PC-3 (cell line): ENCODE results near the gene CCNE1. TPM values are rescaled to one million over a fixed set of nuclear protein-coding genes. Genes with fewer than 3 reads are reported as not detected.

ENCODE experiments used
- ATAC-seq: fragments of 200-7000 bp; cut with Tn5 transposase; 2 replicates; pipeline ENCODE4 v1.9.1; 2020; ENCODE audit warnings: mild to moderate bottlenecking, moderate library complexity
- BruUV-seq: library from RNA; stranded (reverse); fragments of 400-500 nt; replicated peaks from 2 replicates; lab custom pipeline; 2021; lab: Mats Ljungman, UMichigan
- CTCF ChIA-PET: fragments of 300-600 bp; sonication (Branson Sonifier 250); formaldehyde crosslinking; loops from one replicate; lab custom pipeline; 2022; ENCODE audit warnings: antibody characterized with exemption; lab: Charles Lee
- POLR2A ChIA-PET: fragments of 300-600 bp; sonication (Branson Sonifier 250); formaldehyde crosslinking; loops from one replicate; lab custom pipeline; 2022; ENCODE audit warnings: antibody characterized with exemption; ENCODE audit not compliant: unreplicated experiment; lab: Charles Lee
- DNase-seq: peaks from one replicate; pipeline ENCODE4 v3.0.0-alpha.2; 2015
- H2AFZ ChIP-seq: fragments of 300-600 bp; sonication (generic); 2 replicates; pipeline ENCODE4 v1.6.0; 2016; ENCODE audit warnings: antibody characterized with exemption, low read length
- H3F3A ChIP-seq: fragments of 300-600 bp; sonication (generic); one replicate; pipeline ENCODE4 v1.6.0; 2017; ENCODE audit warnings: antibody characterized with exemption, low read length, control low read depth, mild to moderate bottlenecking; ENCODE audit not compliant: unreplicated experiment
- H3K27ac ChIP-seq: fragments of 300-600 bp; sonication (generic); 2 replicates; pipeline ENCODE4 v1.5.1; 2016; ENCODE audit warnings: mild to moderate bottlenecking, low read length
- H3K27me3 ChIP-seq: fragments of 300-600 bp; sonication (generic); 2 replicates; pipeline ENCODE4 v1.6.1; 2016; ENCODE audit warnings: low read length, mixed read lengths
- H3K36me3 ChIP-seq: fragments of 300-600 bp; sonication (generic); 2 replicates; pipeline ENCODE4 v1.6.1; 2016; ENCODE audit warnings: low read depth, mixed run types, low read length, mixed read lengths
- H3K4me1 ChIP-seq: fragments of 300-600 bp; sonication (generic); 2 replicates; pipeline ENCODE4 v1.5.1; 2016; ENCODE audit warnings: low read length; ENCODE audit not compliant: insufficient read depth
- H3K4me2 ChIP-seq: fragments of 300-600 bp; sonication (generic); 2 replicates; pipeline ENCODE4 v1.6.0; 2016; ENCODE audit warnings: low read length
- H3K4me3 ChIP-seq: fragments of 300-600 bp; sonication (generic); 2 replicates; pipeline ENCODE4 v1.5.1; 2016; ENCODE audit warnings: mild to moderate bottlenecking, low read length, mixed read lengths
- H3K79me2 ChIP-seq: fragments of 300-600 bp; sonication (generic); 2 replicates; pipeline ENCODE4 v1.6.1; 2017; ENCODE audit warnings: low read length, mixed read lengths
- H3K9ac ChIP-seq: fragments of 300-600 bp; sonication (generic); 2 replicates; pipeline ENCODE4 v1.6.0; 2016; ENCODE audit warnings: mild to moderate bottlenecking, low read length
- H3K9me2 ChIP-seq: fragments of 300-600 bp; sonication (generic); replicated peaks from 2 replicates; pipeline ENCODE4 v1.6.1; 2016; ENCODE audit warnings: mixed run types, low read length, mixed read lengths
- H3K9me3 ChIP-seq: fragments of 300-600 bp; sonication (generic); 2 replicates; pipeline ENCODE4 v1.6.1; 2016; ENCODE audit warnings: low read length, mixed read lengths
- H4K20me1 ChIP-seq: fragments of 300-600 bp; sonication (generic); 2 replicates; pipeline ENCODE4 v1.6.1; 2016; ENCODE audit warnings: low read length, mixed read lengths
- CTCF ChIP-seq: fragments of 300-600 bp; sonication (generic); conservative IDR thresholded peaks from 2 replicates; pipeline ENCODE4 v1.5.1; 2017; ENCODE audit warnings: antibody characterized with exemption, low read depth, mild to moderate bottlenecking, low read length
- EZH2 ChIP-seq: fragments of 300-600 bp; sonication (generic); IDR thresholded peaks from one replicate; pipeline ENCODE4 v1.6.1; 2017; ENCODE audit warnings: antibody characterized with exemption, mild to moderate bottlenecking, low read length; ENCODE audit not compliant: unreplicated experiment
- EZH2phosphoT487 ChIP-seq: fragments of 300-600 bp; sonication (generic); IDR thresholded peaks from 2 replicates; pipeline ENCODE4 v1.6.1; 2018; ENCODE audit warnings: mild to moderate bottlenecking, antibody characterized with exemption, low read length, borderline replicate concordance
- intact Hi-C: fragments of 100-400 bp; cut with micrococcal nuclease; formaldehyde crosslinking; loops from 2 replicates; pipeline ENCODE4 v1.9.0; 2023
- total RNA-seq: library from RNA; depleted of rRNA; stranded (reverse); fragments of >200 nt; gene quantifications from 2 replicates; pipeline ENCODE4 v1.2.3, GENCODE V29; 2014

The CCNE1 gene
- total RNA-seq, 1 experiment from 2014 or later: 10.9 TPM

DNA sequence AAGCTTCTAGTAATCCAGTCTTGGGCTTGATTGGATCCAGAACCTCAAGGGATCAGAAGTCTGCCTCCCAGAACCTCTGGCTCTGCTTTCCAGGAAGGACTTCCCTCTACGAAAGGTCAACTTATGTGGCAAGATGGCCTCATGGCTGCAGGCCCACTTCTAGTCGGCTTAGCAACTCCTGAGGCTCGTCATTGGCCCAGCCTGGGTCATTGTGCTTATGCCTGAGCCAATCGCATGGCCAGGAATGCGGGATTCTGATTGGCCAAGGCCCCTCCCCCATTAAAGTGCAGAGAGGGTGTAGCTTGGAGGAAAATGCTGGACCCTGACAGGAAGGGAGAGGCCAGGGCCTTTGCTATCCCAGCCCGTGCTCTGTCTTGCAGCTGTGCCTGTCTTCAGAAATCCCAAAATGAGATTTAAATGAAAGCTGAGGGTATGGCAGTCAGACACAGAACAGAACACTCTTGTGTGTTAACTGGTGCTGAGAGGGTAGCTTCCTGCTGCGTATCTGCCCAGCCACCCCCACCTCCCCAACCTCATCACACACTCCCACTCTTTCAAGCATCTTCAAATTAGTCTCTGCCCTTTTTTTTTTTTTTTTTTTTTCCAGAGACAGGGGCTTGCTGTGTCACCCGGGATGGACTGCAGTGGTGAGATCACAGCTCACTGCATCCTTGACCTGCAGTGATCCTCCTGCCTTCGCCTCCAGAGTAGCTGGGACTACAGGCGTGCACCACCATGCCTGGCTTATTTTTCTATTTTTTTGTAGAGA lies 5.5 kb upstream of the CCNE1 start:
- Histone ChIP-seq H2AFZ (no peak overlapping the region), H3K27ac (no peak overlapping the region), H3K36me3 (no peaks in the 10 kb centered on the region), H3K4me3 (no peak overlapping the region), H4K20me1 (no peaks in the 10 kb centered on the region), H3K79me2 (no peaks in the 10 kb centered on the region), H3K9me3 (no peaks in the 10 kb centered on the region), H3K4me1 (peaks cover 5% of the 10 kb centered on the region; the same call in 1 of the 2 replicates), H3K9me2 (no peaks in the 10 kb centered on the region), H3K9ac (no peak overlapping the region), H3K27me3 (no peaks in the 10 kb centered on the region), H3K4me2 (no peak overlapping the region), H3F3A (no peaks in the 10 kb centered on the region)
- no peak for TF ChIP-seq CTCF
- TF ChIP-seq EZH2phosphoT487: no peak
- TF ChIP-seq EZH2: no peak
- intact Hi-C loops: no loop called here
- ATAC-seq: no peak
- ChIA-PET CTCF (no interaction called here), POLR2A (interaction anchor here (0.6 kb wide), 1 partner anchor 90 kb away, joined by 3 read pairs; no protein-coding TSS in a partner anchor)
- no TSS peak for BruUV-seq
- DNase-seq: no peak

DNA sequence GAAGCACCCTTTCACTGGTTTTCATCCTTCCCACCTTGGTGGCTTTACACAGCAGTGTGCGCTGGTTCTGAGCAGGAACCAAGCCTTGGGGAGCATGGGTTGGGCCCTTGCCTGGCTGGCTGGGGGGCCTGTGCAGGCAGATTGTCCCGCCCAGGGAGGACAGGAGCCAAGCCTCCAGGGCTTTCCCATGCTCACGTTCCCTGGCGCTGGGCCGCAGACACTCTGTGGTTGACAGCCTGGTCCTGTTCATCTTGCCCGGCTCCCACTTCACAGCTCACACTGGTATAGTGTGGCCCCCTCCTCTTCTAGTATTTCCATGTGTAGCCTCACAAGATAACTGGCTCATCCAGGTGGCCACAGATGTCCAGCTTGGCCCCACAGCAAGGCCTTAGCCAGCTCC lies 4.6 kb upstream of the CCNE1 start:
- Histone ChIP-seq H3K4me3 (no peak overlapping the region), H3K9me2 (no peaks in the 10 kb centered on the region), H2AFZ (no peak overlapping the region), H3K27me3 (no peaks in the 10 kb centered on the region), H3K27ac (no peak overlapping the region), H4K20me1 (no peaks in the 10 kb centered on the region), H3K9me3 (no peaks in the 10 kb centered on the region), H3K79me2 (no peaks in the 10 kb centered on the region), H3K36me3 (no peaks in the 10 kb centered on the region), H3K4me2 (no peak overlapping the region), H3F3A (no peaks in the 10 kb centered on the region), H3K9ac (no peak overlapping the region), H3K4me1 (peaks cover 5% of the 10 kb centered on the region; the same call in 1 of the 2 replicates)
- BruUV-seq: no TSS peak
- TF ChIP-seq EZH2 (no peak), CTCF (no peak), EZH2phosphoT487 (no peak)
- intact Hi-C loops: no loop called here
- ATAC-seq (no peak), DNase-seq (no peak)
- POLR2A ChIA-PET: no interaction called here
- CTCF ChIA-PET: no interaction called here

DNA sequence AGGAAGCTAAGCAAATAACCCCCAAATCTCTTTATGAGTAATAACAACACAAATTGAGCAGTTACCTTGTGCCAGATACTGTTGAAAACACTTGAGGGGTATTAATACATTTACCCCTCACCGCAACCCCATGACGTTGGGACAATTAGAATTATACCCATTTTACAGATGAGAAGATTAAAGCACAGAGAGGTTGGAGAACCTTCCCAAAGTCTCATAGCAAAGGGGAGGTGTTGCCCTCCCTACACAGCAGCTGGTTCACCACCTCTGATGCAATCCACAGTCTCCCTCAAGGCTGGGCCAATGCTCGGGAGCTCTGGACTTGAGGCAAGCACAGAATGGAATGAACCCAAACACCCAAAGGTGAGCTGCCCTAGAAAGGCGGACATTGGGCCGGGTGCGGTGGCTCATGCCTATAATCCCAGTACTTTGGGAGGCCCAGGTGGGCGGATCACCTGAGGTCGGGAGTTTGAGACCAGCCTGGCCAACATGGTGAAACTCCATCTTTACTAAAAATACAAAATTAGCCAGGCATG lies 3.9 kb upstream of the CCNE1 start:
- Histone ChIP-seq H3K27me3 (no peaks in the 10 kb centered on the region), H3K4me2 (no peak overlapping the region), H3K9me3 (no peaks in the 10 kb centered on the region), H3K79me2 (no peaks in the 10 kb centered on the region), H3K36me3 (no peaks in the 10 kb centered on the region), H3K27ac (no peak overlapping the region), H4K20me1 (no peaks in the 10 kb centered on the region), H3K9ac (no peak overlapping the region), H3K4me3 (no peak overlapping the region), H3K9me2 (no peaks in the 10 kb centered on the region), H2AFZ (no peak overlapping the region), H3K4me1 (peaks cover 5% of the 10 kb centered on the region; the same call in 1 of the 2 replicates), H3F3A (no peaks in the 10 kb centered on the region)
- ChIA-PET CTCF (no interaction called here), POLR2A (no interaction called here)
- intact Hi-C loops: no loop called here
- BruUV-seq: no TSS peak
- no peak for ATAC-seq
- TF ChIP-seq EZH2 (no peak), CTCF (no peak), EZH2phosphoT487 (no peak)
- no peak for DNase-seq
